HepG2 (cell line): Measurements from ENCODE around the gene TNK1. TPM values are rescaled to one million over a fixed set of nuclear protein-coding genes. Genes with fewer than 3 reads are reported as not detected.

Experiments used
- ATF7-NPFF ChIP-seq: sonication (generic); formaldehyde crosslinking; IDR thresholded peaks from 2 replicates; pipeline ENCODE4 v1.8.1; 2023; ENCODE audit warnings: mild to moderate bottlenecking, low read depth, missing genetic modification reagents, moderate library complexity
- EED ChIP-seq: sonication (generic); formaldehyde crosslinking; IDR thresholded peaks from 2 replicates; pipeline ENCODE4 v1.5.0; 2020; ENCODE audit warnings: mild to moderate bottlenecking, missing genetic modification reagents
- FOXK1 ChIP-seq: sonication (generic); formaldehyde crosslinking; IDR thresholded peaks from 2 replicates; pipeline ENCODE4 v1.4.0; 2020; ENCODE audit warnings: low read depth, missing genetic modification reagents, borderline replicate concordance
- FOXO4 ChIP-seq: sonication (generic); formaldehyde crosslinking; conservative IDR thresholded peaks from 2 replicates; pipeline ENCODE4 v1.8.1; 2023; ENCODE audit warnings: missing genetic modification reagents
- GZF1 ChIP-seq: sonication (generic); formaldehyde crosslinking; IDR thresholded peaks from 2 replicates; pipeline ENCODE4 v1.5.1; 2020; ENCODE audit warnings: mild to moderate bottlenecking, missing genetic modification reagents
- HOXA5 ChIP-seq: sonication (generic); formaldehyde crosslinking; IDR thresholded peaks from 2 replicates; pipeline ENCODE4 v1.4.0; 2020; ENCODE audit warnings: missing genetic modification reagents
- JUN ChIP-seq: sonication (generic); formaldehyde crosslinking; IDR thresholded peaks from 2 replicates; pipeline ENCODE4 v1.4.0; 2020; ENCODE audit warnings: mild to moderate bottlenecking, missing genetic modification reagents
- NRL ChIP-seq: sonication (generic); formaldehyde crosslinking; IDR thresholded peaks from 2 replicates; pipeline ENCODE4 v1.5.0; 2020; ENCODE audit warnings: missing genetic modification reagents, mild to moderate bottlenecking, moderate library complexity, borderline replicate concordance
- PCBP1 ChIP-seq: fragments of 200-400 bp; formaldehyde crosslinking; IDR thresholded peaks from 2 replicates; pipeline ENCODE4 v1.6.1; 2017; ENCODE audit warnings: mild to moderate bottlenecking, low read depth, low read length, borderline replicate concordance
- POGZ ChIP-seq: sonication (generic); formaldehyde crosslinking; IDR thresholded peaks from 2 replicates; pipeline ENCODE4 v1.4.0; 2020; ENCODE audit warnings: mild to moderate bottlenecking, missing genetic modification reagents
- SNRNP70 ChIP-seq: fragments of 200-400 bp; formaldehyde crosslinking; IDR thresholded peaks from 2 replicates; pipeline ENCODE4 v1.6.1; 2017; ENCODE audit warnings: mild to moderate bottlenecking, low read depth, low read length, moderate library complexity
- WIZ ChIP-seq: sonication (generic); formaldehyde crosslinking; IDR thresholded peaks from 2 replicates; pipeline ENCODE4 v1.5.1; 2020; ENCODE audit warnings: mild to moderate bottlenecking, missing genetic modification reagents
- ZBTB7B ChIP-seq: sonication (generic); formaldehyde crosslinking; IDR thresholded peaks from 2 replicates; pipeline ENCODE4 v1.4.0; 2020; ENCODE audit warnings: missing genetic modification reagents
- ZHX2 ChIP-seq, 2 experiments: sonication (generic) in 1 of 2; formaldehyde crosslinking in 1 of 2; IDR thresholded peaks; 2 replicates each; pipeline versions ENCODE4 v1.6.1 to v1.9.0; 2014 to 2022; ENCODE audit warnings: antibody characterized with exemption in 1 of 2, borderline replicate concordance in 1 of 2, inconsistent platforms in 1 of 2, low read depth in 1 of 2, missing genetic modification reagents in 1 of 2
- ZNF264 ChIP-seq: sonication (generic); formaldehyde crosslinking; IDR thresholded peaks from 2 replicates; pipeline ENCODE4 v1.4.0; 2020; ENCODE audit warnings: missing genetic modification reagents
- ZNF431 ChIP-seq: sonication (generic); formaldehyde crosslinking; IDR thresholded peaks from 2 replicates; pipeline ENCODE4 v1.9.0; 2022; ENCODE audit warnings: missing genetic modification reagents, low read depth, mild to moderate bottlenecking, borderline replicate concordance
- ZNF44 ChIP-seq: sonication (generic); formaldehyde crosslinking; IDR thresholded peaks from 2 replicates; pipeline ENCODE4 v1.5.1; 2020; ENCODE audit warnings: mild to moderate bottlenecking, missing genetic modification reagents
- ZNF543 ChIP-seq: sonication (generic); formaldehyde crosslinking; IDR thresholded peaks from 2 replicates; pipeline ENCODE4 v1.4.0; 2020; ENCODE audit warnings: mild to moderate bottlenecking, missing genetic modification reagents
- ZNF747 ChIP-seq: sonication (generic); formaldehyde crosslinking; IDR thresholded peaks from 2 replicates; pipeline ENCODE4 v1.8.1; 2023; ENCODE audit warnings: missing genetic modification reagents, mild to moderate bottlenecking, borderline replicate concordance
- ZNF777 ChIP-seq: sonication (generic); formaldehyde crosslinking; IDR thresholded peaks from 2 replicates; pipeline ENCODE4 v1.4.0; 2020; ENCODE audit warnings: missing genetic modification reagents
- ZNF792 ChIP-seq: IDR thresholded peaks from 2 replicates; pipeline ENCODE4 v1.6.1; 2016
- polyA plus RNA-seq, 8 experiments: library from polyadenylated mRNA; depleted of rRNA in 3 of 8; stranded (reverse) in 7 of 8; unstranded in 1 of 8; fragments of >200 nt; fragmentation: Illumina TruSeq in 4 of 8; extraction: Trizol in 4 of 8; gene quantifications; 2 replicates each; pipeline versions ENCODE4 v1.2.1 to v1.2.3, GENCODE V29; 2011 to 2016; ENCODE audit warnings: low read depth in 4 of 8, missing spikeins in 1 of 8, mixed read lengths in 1 of 8; ENCODE audit not compliant: insufficient read depth in 1 of 8
- total RNA-seq, 5 experiments: library from RNA; depleted of rRNA; stranded (reverse); fragments of >200 nt; fragmentation: Illumina TruSeq; extraction: Trizol; gene quantifications; 2 replicates each; pipeline ENCODE4 v1.2.3, GENCODE V29; 2016; ENCODE audit warnings: low read depth in 1 of 5
- TF ChIP-seq, protein P1 (sequence below): sonication (generic); formaldehyde crosslinking; IDR thresholded peaks from 2 replicates; pipeline ENCODE4 v1.4.0; 2020; ENCODE audit warnings: low read depth, mild to moderate bottlenecking, missing genetic modification reagents

TNK1 gene
- total and polyA plus RNA-seq, 2 of the 13 experiments (the other 11 are each of a cell fraction or from before 2014, with no cell fraction given), result 2.0 to 3.5 TPM

GRCh38 chr17:7380321-7380720 is 568 bp upstream of the TNK1 start (continued):
- TF ChIP-seq, protein P1, sequence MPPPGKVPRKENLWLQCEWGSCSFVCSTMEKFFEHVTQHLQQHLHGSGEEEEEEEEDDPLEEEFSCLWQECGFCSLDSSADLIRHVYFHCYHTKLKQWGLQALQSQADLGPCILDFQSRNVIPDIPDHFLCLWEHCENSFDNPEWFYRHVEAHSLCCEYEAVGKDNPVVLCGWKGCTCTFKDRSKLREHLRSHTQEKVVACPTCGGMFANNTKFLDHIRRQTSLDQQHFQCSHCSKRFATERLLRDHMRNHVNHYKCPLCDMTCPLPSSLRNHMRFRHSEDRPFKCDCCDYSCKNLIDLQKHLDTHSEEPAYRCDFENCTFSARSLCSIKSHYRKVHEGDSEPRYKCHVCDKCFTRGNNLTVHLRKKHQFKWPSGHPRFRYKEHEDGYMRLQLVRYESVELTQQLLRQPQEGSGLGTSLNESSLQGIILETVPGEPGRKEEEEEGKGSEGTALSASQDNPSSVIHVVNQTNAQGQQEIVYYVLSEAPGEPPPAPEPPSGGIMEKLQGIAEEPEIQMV (CRISPR knock-in tag), result no peak
- no peak for TF ChIP-seq JUN
- TF ChIP-seq ZNF431 (CRISPR knock-in tag), result no peak
- no peak for TF ChIP-seq ZNF747 (CRISPR knock-in tag)
- no peak for TF ChIP-seq ZNF792 (CRISPR knock-in tag)
- TF ChIP-seq ZBTB7B (CRISPR knock-in tag), result no peak
- TF ChIP-seq ZNF44 (CRISPR knock-in tag), result no peak
- TF ChIP-seq NRL (CRISPR knock-in tag), result no peak
- 0 out of 2 replicates have a peak, but pooled peaks have one; percentile 3 for TF ChIP-seq ATF7-NPFF (CRISPR knock-in tag)
- TF ChIP-seq FOXO4 (CRISPR knock-in tag), result no peak
- no peak for TF ChIP-seq GZF1
- TF ChIP-seq ZNF777, result no peak
- 0 out of 2 replicates have a peak, but pooled peaks have one; percentile 37 for TF ChIP-seq EED (CRISPR knock-in tag)
- no peak for TF ChIP-seq POGZ (CRISPR knock-in tag)
- no peak for TF ChIP-seq PCBP1
- no peak for TF ChIP-seq SNRNP70
- no peak for TF ChIP-seq WIZ (CRISPR knock-in tag)
- TF ChIP-seq HOXA5 (CRISPR knock-in tag), result no peak
- no peak for TF ChIP-seq ZHX2 (IDR thresholded peaks at IDR 0.05; ENCODE audit: low read depth)
- TF ChIP-seq ZHX2 (CRISPR knock-in tag; IDR thresholded peaks at IDR 0.05; ENCODE audit: borderline replicate concordance), result no peak
- no peak for TF ChIP-seq FOXK1 (CRISPR knock-in tag)
- TF ChIP-seq ZNF264 (CRISPR knock-in tag), result no peak
- TF ChIP-seq ZNF543 (CRISPR knock-in tag), result no peak
